GM10266 (cell line): ENCODE data around the gene UPK1B.
A peak's percentile ranks its signal among the peaks of the same experiment; 100 is the strongest.

ENCODE experiments used
- DNase-seq: peaks from one replicate; pipeline ENCODE4 v3.0.0; 2012; ENCODE audit errors: extremely low spot score
- TF ChIP-seq, protein P1 (sequence below): IDR thresholded peaks from 2 replicates; pipeline ENCODE4 v1.5.1; 2012; ENCODE audit warnings: mild to moderate bottlenecking, low read depth; ENCODE audit not compliant: control insufficient read depth, insufficient read depth; ENCODE audit errors: missing control alignments

The UPK1B gene

DNA sequence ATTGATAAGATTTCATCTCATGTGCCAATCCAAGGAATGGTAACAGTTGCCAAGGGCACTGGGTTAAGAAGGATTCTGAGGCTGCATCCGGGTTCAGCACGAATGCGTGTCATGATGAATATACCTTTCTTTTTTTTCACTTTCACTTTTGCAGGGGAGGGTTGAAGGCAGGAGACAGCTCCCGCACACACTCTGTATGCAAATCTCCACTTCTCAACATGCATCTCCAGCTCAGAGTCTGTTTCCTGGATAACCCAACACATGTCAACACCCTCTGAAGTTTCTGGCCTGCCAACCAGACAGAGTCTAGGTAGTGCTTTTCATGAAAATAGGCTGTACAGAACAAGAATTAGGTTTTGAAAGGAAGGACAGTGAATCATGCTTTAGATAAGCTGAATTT, 45.7 kb downstream of the UPK1B start:
- peak; percentile 65 for DNase-seq
- TF ChIP-seq, protein P1, sequence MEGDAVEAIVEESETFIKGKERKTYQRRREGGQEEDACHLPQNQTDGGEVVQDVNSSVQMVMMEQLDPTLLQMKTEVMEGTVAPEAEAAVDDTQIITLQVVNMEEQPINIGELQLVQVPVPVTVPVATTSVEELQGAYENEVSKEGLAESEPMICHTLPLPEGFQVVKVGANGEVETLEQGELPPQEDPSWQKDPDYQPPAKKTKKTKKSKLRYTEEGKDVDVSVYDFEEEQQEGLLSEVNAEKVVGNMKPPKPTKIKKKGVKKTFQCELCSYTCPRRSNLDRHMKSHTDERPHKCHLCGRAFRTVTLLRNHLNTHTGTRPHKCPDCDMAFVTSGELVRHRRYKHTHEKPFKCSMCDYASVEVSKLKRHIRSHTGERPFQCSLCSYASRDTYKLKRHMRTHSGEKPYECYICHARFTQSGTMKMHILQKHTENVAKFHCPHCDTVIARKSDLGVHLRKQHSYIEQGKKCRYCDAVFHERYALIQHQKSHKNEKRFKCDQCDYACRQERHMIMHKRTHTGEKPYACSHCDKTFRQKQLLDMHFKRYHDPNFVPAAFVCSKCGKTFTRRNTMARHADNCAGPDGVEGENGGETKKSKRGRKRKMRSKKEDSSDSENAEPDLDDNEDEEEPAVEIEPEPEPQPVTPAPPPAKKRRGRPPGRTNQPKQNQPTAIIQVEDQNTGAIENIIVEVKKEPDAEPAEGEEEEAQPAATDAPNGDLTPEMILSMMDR = no peak

DNA sequence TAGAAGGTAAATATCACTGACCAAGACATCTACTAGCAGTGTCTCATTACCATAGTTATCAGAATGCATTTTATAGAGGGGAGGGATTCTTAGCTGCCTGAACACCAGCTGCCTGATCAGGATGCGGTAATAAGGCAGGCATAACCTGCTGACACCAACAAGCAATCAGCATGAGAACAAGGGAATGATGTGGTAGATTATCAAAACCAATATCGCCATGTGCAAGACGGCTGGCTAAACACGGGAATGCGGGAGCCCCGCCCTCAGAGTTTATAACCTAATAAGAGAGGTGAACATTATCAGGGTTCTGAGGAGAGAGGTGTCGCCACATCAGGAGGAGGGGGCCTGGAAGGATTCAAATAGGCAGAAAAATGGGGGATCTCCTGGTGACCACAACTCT, 46.8 kb downstream of the UPK1B start:
- TF ChIP-seq, protein P1 = no peak
- DNase-seq = no peak

DNA sequence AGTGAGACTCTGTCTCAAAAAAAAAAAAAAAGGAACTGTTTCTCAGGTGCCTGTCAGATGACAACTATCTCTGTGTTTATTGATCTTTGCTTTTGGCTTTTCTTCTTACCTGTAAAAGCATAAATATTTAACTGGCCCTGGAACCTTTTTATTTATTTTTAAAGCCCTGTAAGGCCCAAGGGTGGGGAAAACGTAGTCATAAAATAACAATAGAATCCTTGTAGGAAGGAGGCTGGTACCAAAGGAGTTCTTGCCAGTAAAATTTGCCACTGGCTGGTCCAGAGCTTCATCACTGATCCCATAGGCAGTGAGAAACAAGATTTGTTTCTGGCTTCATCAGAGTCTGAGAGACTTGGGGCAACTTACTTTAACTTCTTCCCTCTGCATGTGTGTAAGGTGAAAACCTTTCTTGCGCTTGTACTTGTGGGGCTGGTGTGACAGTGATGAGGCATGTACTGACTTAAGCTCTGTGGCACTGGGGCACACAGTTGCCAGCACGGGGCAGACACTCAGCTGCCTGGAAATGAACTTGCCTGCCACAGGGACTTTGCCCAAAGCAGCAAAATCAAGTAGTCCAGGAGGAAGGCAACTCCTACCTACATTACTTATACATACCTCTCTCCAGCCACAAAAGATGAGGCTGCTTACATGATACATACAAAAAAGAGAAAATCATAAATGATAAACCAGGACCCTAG, 47.7 kb downstream of the UPK1B start:
- DNase-seq = no peak
- TF ChIP-seq, protein P1 = no peak

DNA sequence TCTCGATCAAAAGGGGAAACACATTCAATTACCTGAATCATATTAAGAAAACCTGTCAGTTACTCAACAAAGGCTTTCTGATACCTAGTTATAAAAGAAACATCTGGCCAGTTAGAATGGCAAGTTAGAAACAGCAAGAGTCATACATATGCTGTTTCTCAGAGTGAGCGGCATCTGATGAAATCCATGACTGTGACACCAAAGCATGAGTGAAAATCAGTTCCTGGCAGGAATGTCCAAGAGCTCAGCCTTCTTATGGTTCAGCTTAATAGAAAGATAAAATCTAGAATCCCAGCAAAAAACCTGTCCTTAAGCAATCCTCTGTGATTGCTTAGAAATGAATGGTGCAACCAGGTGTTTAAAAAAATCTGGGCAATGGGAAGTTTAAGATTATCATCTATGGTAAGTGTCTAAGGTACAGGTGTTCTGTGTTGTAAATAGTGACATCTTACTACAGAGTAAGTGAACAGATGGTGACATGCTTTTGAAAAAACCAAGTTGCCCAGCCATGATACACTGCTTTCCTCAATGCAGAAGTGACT, 48.5 kb downstream of the UPK1B start:
- DNase-seq = no peak
- TF ChIP-seq, protein P1 = no peak

DNA sequence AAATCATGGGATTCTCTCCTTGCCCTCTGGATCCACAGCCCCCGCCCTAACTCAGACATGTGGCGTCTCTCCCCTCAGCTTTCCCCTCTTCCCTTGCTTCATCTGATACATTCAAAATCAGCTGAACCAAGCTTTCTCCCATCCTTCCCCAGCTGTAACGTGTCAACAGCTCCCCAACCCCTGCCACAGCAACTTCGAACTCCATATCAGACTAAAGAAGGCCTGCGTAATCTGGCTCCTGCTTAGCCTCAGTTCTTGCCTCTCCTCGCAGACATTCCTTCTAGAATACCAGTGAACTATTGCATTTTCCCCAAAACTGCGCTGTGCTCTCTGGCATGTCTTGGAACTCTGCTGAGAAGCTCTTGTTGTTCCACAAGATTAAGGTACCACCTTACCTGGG, 49.0 kb downstream of the UPK1B start:
- DNase-seq = no peak
- TF ChIP-seq, protein P1 = no peak

DNA sequence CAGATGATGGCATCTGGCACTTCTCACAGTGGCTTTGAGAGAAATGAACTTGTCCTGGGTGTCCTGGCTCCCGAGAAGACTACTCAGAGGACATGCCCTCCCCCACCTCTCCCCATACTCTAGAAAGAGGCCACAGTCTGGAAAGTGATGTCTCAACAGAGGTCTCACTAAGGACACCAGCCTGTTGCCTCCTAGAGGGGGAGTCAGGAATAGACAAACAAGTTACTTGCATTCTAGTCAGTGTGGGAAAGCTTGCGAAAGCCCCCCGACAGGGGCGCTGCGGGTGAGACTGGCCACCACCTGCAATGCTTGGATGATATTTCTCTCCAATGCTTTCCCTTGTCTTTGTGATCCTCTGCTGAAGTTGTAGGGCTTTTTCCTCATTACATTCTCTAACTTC, 50.1 kb downstream of the UPK1B start:
- DNase-seq = no peak

DNA sequence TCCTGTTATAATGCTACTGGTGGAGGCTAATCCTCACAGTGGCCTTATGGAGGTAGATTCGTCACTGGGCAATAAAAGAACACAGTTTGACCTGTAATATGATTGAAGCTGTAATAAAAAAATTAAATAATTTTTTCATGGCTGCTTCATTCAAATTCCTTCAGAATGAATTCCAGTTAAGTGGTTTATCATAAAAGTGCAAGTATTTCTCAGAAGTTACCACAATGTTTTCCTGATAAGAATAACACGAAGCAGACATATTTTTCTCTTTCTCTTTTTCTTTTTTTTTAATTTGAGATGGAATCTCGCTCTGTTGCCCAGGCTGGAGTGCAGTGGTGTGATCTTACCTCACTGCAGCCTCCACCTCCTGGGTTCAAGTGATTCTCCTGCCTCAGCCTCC, 51.7 kb downstream of the UPK1B start:
- no peak for DNase-seq
- TF ChIP-seq, protein P1 = no peak

More for the DNA sequence above, 50.1 kb downstream of the UPK1B start:
- TF ChIP-seq, protein P1 = no peak
